ENCODE measurements around the gene LCORL. TPM values are rescaled to one million over a fixed set of nuclear protein-coding genes. Genes with fewer than 3 reads are reported as not detected.

Gene LCORL
- total and polyA plus RNA-seq, 2 experiments from 2014 or later, result 21.0 to 28.7 TPM

- Mint-ChIP-seq H3K36me3 (ENCODE audit: low read depth) (no peaks in the 10 kb centered on the region), H3K27me3 (ENCODE audit: insufficient read depth, low read depth, poor library complexity) (no peaks in the 10 kb centered on the region), H3K27ac (peak overlapping the region; percentile 5; the same call in 1 of the 2 replicates), H3K4me1 (peaks cover 15% of the 10 kb centered on the region; the same call in 2 of the 3 replicates), H3K4me3 (no peak overlapping the region), H3K9me3 (no peaks in the 10 kb centered on the region)
- Histone ChIP-seq H3K9me2 (ENCODE audit: insufficient read depth) (no peaks in the 10 kb centered on the region), H3K27ac (ENCODE audit: low read depth) (no peak overlapping the region), H3K4me2 (no peak overlapping the region), H3K79me2 (replicated peaks; ENCODE audit: insufficient read depth) (peaks cover 100% of the 10 kb centered on the region), H3K27me3 (ENCODE audit: insufficient read depth) (no peaks in the 10 kb centered on the region), H4K20me1 (replicated peaks; ENCODE audit: insufficient read depth) (peaks cover 39% of the 10 kb centered on the region), H3F3A (replicated peaks; ENCODE audit: low read depth) (no peaks in the 10 kb centered on the region), H2AFZ (no peak overlapping the region), H3K4me1 (ENCODE audit: insufficient read depth) (no peaks in the 10 kb centered on the region), H3K4me3 (no peak overlapping the region), H3K36me3 (ENCODE audit: insufficient read depth) (no peaks in the 10 kb centered on the region)
- ATAC-seq (no peak), DNase-seq (ENCODE audit: low spot score) (no peak)
- no peak for TF ChIP-seq JUNB (IDR thresholded peaks at IDR 0.05; ENCODE audit: unreplicated experiment)
- TF ChIP-seq ZNF114 (CRISPR knock-in tag; IDR thresholded peaks at IDR 0.05), result no peak
Measured at GRCh38 chr4:18012134-18012806, 9.3 kb downstream of the LCORL start.

GRCh38 chr4:18007625-18008024 is 13.9 kb downstream of the LCORL start:
- peaks cover 28% of the 10 kb centered on the region for H3K9me3 Mint-ChIP-seq
- Histone ChIP-seq H3K9me2 (ENCODE audit: insufficient read depth) (no peaks in the 10 kb centered on the region), H2AFZ (no peak overlapping the region), H3F3A (replicated peaks; ENCODE audit: low read depth) (no peaks in the 10 kb centered on the region), H3K4me1 (ENCODE audit: insufficient read depth) (no peaks in the 10 kb centered on the region), H3K36me3 (ENCODE audit: insufficient read depth) (no peaks in the 10 kb centered on the region), H3K27me3 (ENCODE audit: insufficient read depth) (no peaks in the 10 kb centered on the region), H3K79me2 (replicated peaks; ENCODE audit: insufficient read depth) (peaks cover 98% of the 10 kb centered on the region), H3K27ac (ENCODE audit: low read depth) (no peak overlapping the region), H3K4me2 (no peak overlapping the region), H4K20me1 (replicated peaks; ENCODE audit: insufficient read depth) (peaks cover 9% of the 10 kb centered on the region), H3K4me3 (no peak overlapping the region)
- H3K36me3 Mint-ChIP-seq (ENCODE audit: low read depth), result peaks cover 28% of the 10 kb centered on the region
- no peak overlapping the region for H3K27ac Mint-ChIP-seq
- peaks cover 8% of the 10 kb centered on the region for H3K4me1 Mint-ChIP-seq
- no peak overlapping the region for H3K4me3 Mint-ChIP-seq
- DNase-seq (ENCODE audit: low spot score) (no peak), ATAC-seq (no peak)
- H3K27me3 Mint-ChIP-seq (ENCODE audit: insufficient read depth, low read depth, poor library complexity), result no peaks in the 10 kb centered on the region
- TF ChIP-seq ZNF114 (CRISPR knock-in tag; IDR thresholded peaks at IDR 0.05) (no peak), ZNF462 (CRISPR knock-in tag; IDR thresholded peaks at IDR 0.05) (no peak), JUNB (IDR thresholded peaks at IDR 0.05; ENCODE audit: unreplicated experiment) (no peak), REST (IDR thresholded peaks at IDR 0.05; ENCODE audit: unreplicated experiment) (no peak), STAT1 (IDR thresholded peaks at IDR 0.05; ENCODE audit: unreplicated experiment) (no peak), POLR2AphosphoS5 (IDR thresholded peaks at IDR 0.05; ENCODE audit: low read depth) (no peak), EZH2phosphoT487 (IDR thresholded peaks at IDR 0.05; ENCODE audit: unreplicated experiment) (no peak), EZH2 (IDR thresholded peaks at IDR 0.05; ENCODE audit: low read depth, unreplicated experiment) (no peak), NANOG (IDR thresholded peaks at IDR 0.05; ENCODE audit: borderline replicate concordance) (no peak), ETS1 (IDR thresholded peaks at IDR 0.05) (no peak), ZNF331 (CRISPR knock-in tag; IDR thresholded peaks at IDR 0.05; ENCODE audit: low read depth) (no peak)
